Thymus (tissue), 11 donors: Measurements from ENCODE around the gene TRMT11. TPM values are rescaled to one million over a fixed set of nuclear protein-coding genes. Genes with fewer than 3 reads are reported as not detected.
"Not testable (repeated sequence)": the region's sequence is repeated elsewhere in the genome, so short reads cannot be mapped to it uniquely, and the experiment has no call there.

Source experiments
- DNase-seq, 9 donors: peaks; one replicate each; pipeline ENCODE4 v3.0.0-alpha.2; 2013; ENCODE audit warnings: low spot score in 9 of 9, low read depth in 6 of 9, missing footprints in 1 of 9
- H3K27ac ChIP-seq, 2 donors: one replicate each; pipeline ENCODE4 v1.5.1; 2013; ENCODE audit warnings: control low read depth in 1 of 2, low read depth in 1 of 2, low read length in 1 of 2, mild to moderate bottlenecking in 1 of 2, moderate library complexity in 1 of 2
- H3K27me3 ChIP-seq, 2 donors: one replicate each; pipeline ENCODE4 v1.5.1; 2013; ENCODE audit warnings: low read length in 1 of 2; ENCODE audit not compliant: control insufficient read depth in 2 of 2, insufficient read depth in 1 of 2
- H3K36me3 ChIP-seq, 2 donors: one replicate each; pipeline ENCODE4 v1.5.1; 2013; ENCODE audit warnings: low read length in 1 of 2, mild to moderate bottlenecking in 1 of 2, moderate library complexity in 1 of 2; ENCODE audit not compliant: control insufficient read depth in 2 of 2, insufficient read depth in 2 of 2
- H3K4me1 ChIP-seq, 2 donors: one replicate each; pipeline ENCODE4 v1.5.1; 2013; ENCODE audit warnings: low read length in 2 of 2; ENCODE audit not compliant: control insufficient read depth in 2 of 2, insufficient read depth in 2 of 2
- H3K4me3 ChIP-seq, 2 donors: one replicate each; pipeline ENCODE4 v1.5.1; 2013; ENCODE audit warnings: low read length in 2 of 2, control low read depth in 1 of 2, mild to moderate bottlenecking in 1 of 2
- H3K9me3 ChIP-seq, 2 donors: one replicate each; pipeline ENCODE4 v1.5.1; 2013; ENCODE audit warnings: low read length in 1 of 2, mild to moderate bottlenecking in 1 of 2; ENCODE audit not compliant: control insufficient read depth in 2 of 2, insufficient read depth in 1 of 2
- WGBS: extraction: QIAGEN DNeasy Blood & Tissue Kit; methylation state at CpG from one replicate; pipeline ENCODE4 v1.1.7; 2013; 5-methylcytosine and 5-hydroxymethylcytosine counted together
- polyA plus RNA-seq: library from polyadenylated mRNA; stranded (reverse); fragments of 200-250 nt; gene quantifications from one replicate; pipeline ENCODE4 v1.2.3, GENCODE V29; 2013
- total RNA-seq: library from RNA; stranded (reverse); fragments of 120-200 nt; gene quantifications from one replicate; pipeline ENCODE4 v1.2.4, GENCODE V29; 2013
- donor health status: healthy.

TRMT11 gene
- total and polyA plus RNA-seq, 2 donors, result 21.0 to 27.3 TPM

DNA sequence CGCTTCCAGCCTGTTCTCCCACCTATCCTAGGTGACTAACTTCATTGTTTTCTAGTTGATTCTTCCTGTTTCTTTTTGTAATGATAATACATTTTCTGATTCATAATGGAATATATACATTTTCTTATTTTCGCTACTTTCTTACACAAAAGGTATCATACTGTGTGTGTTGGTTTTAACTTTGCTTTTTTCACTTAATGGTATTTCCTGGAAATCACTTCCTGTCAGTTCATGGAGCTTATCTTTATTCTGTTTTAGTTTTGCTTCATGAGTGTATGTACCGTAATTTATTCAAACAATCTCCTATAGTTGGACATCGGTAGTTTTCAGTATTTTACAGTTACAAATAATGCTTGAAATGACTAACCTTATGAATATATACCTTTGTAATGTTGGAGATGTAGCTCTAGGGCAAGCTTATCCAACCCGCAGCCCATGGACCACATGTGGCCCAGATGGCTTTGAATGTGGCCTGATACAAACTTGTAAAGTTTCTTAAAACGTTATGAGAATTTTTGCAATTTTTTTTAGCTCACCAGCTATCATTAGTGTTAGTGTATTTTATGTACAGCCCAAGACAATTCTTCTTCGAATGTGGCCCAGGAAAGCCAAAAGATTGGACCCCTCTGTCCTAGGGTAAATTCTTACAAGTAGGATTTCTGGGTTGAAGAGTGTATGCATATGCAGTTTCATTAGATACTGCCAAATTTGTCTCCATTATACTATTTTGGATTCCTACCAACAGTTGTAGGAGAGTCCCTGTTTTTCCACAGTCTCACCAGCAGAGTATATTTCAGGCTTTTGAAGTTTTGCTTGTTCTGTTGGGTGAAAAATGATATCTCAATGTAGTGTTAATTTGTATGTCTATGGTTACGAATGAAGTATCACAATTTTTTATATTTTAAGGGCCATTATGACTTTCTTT, 16.7 kb downstream of the TRMT11 start:
- H3K27me3 ChIP-seq, result no peaks in the 10 kb centered on the region
- WGBS, result 96% methylated on average over 8 of the region's 8 CpGs
- H3K9me3 ChIP-seq, result no peaks in the 10 kb centered on the region
- no peak overlapping the region for H3K27ac ChIP-seq
- no peak for DNase-seq
- no peak overlapping the region for H3K4me3 ChIP-seq
- H3K4me1 ChIP-seq, result no peaks in the 10 kb centered on the region
- H3K36me3 ChIP-seq, result peaks cover 0 to 7% of the 10 kb centered on the region in 2 donors

DNA sequence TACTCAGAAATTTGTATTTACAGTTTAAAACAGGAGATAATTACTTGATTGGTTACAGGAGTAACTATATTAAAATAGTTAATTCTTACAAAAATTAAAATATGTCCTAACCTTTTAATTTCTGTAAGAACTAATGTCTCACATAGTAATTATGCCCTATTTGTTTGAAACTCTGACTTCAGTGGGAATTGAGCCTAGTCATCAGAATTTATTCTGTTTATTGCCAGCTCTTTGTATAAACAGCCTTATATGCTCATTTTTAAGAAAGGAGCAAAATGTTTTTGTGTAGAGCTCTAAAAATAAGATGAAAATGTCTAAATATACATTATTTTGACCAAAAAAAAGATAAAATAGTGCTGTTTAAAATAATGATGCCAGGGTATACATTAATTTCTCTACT, 21.5 kb downstream of the TRMT11 start:
- Histone ChIP-seq H3K9me3 (no peaks in the 10 kb centered on the region), H3K27ac (no peak overlapping the region), H3K27me3 (no peaks in the 10 kb centered on the region), H3K36me3 (peaks cover 7 to 23% of the 10 kb centered on the region in 2 donors), H3K4me3 (no peak overlapping the region), H3K4me1 (no peaks in the 10 kb centered on the region)
- DNase-seq, result no peak

DNA sequence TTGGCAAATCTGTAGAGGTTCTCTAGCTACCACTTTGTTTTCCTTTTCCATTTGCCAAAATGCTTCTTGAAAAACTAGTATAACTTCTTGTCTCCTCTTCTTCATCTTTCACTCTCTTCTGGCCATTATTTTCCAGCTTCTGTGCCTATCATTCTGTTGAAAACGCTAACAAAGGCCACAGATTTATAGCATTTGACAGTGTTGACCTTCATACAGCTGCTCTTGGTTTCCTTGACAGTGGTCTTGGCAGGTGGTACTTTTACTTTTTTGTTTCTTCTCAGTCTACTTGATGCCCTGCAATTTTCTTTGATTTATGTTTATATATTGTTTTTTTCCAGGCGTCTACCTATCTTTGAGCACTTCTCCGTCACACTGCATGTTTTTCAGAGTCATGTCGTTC, 23.7 kb downstream of the TRMT11 start:
- 87% methylated on average over 4 of the region's 4 CpGs for WGBS
- Histone ChIP-seq H3K4me3 (no peak overlapping the region), H3K9me3 (no peaks in the 10 kb centered on the region), H3K4me1 (no peaks in the 10 kb centered on the region), H3K36me3 (peaks cover 13 to 35% of the 10 kb centered on the region in 2 donors), H3K27me3 (no peaks in the 10 kb centered on the region), H3K27ac (no peak overlapping the region)
- no peak for DNase-seq

DNA sequence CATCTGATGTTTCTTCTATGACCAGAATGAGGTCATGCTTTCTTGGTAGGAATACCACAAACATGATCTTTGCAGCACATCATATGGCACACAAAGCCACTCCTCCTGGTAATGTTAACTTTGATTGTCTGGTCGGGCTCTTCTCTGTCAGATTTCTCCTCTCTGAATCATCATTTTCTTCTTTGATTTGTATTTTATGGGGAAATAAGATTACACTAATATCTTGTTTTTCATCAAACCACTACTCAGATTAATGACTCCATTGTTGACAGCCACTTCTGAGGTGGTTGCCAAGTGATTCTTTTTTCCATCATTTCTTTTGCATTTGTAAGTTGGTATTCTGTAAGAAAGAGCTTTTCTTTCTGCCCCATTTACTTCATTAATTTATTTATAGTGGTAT, 29.5 kb downstream of the TRMT11 start:
- WGBS, result 97% methylated on average over 1 of the region's 1 CpG
- DNase-seq, result no peak

DNA sequence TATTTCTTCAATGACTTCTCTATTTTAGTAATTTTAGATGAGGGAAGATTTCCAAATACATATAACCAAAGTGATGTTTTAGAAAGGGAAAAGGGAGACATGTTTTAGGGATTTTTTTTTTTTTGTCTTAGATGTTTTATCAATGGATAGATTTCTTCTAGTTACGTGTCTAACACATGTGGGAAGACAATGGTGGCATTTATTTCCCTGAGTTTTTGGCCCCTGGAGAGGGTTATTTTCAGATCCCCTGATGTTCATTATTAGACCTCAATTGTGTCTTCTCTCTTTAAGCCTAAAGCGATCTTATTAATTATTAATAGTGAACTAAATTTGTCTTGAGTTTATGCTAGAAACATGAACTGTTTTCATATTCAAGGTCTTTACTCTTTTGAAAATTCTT, 30.3 kb downstream of the TRMT11 start:
- 98% methylated on average over 2 of the region's 2 CpGs for WGBS
- no peaks in the 10 kb centered on the region for H3K9me3 ChIP-seq
- no peak overlapping the region for H3K27ac ChIP-seq
- H3K36me3 ChIP-seq, result peaks cover 15 to 48% of the 10 kb centered on the region in 2 donors
- H3K4me1 ChIP-seq, result no peaks in the 10 kb centered on the region
- DNase-seq, result no peak
- no peak overlapping the region for H3K4me3 ChIP-seq
- H3K27me3 ChIP-seq, result no peaks in the 10 kb centered on the region

More for the DNA sequence above, 29.5 kb downstream of the TRMT11 start:
- H3K4me3 ChIP-seq, result no peak overlapping the region
- H3K36me3 ChIP-seq, result peaks cover 10 to 47% of the 10 kb centered on the region in 2 donors
- no peaks in the 10 kb centered on the region for H3K9me3 ChIP-seq
- no peaks in the 10 kb centered on the region for H3K4me1 ChIP-seq
- H3K27me3 ChIP-seq, result no peaks in the 10 kb centered on the region
- no peak overlapping the region for H3K27ac ChIP-seq

DNA sequence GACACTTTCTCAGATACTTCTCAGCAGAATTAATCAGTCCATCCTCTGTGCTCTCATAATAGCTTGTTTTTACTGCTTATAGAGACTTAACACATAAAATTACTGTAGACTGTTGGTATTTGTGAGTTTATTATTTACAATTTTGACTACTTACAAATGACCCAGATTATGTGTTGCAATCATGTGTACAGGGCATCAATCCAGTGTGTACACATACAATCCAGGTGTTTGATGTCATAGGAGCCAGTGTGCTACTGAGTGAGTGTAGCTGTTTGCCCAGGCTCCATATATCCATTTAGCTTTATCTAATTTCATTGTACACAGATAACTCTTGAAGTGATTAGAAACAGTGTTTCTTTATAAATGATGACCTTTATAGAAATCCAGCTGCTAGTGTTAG, 31.3 kb downstream of the TRMT11 start:
- Histone ChIP-seq H3K4me3 (no peak overlapping the region), H3K27me3 (no peaks in the 10 kb centered on the region), H3K36me3 (peaks cover 11 to 44% of the 10 kb centered on the region in 2 donors), H3K9me3 (no peaks in the 10 kb centered on the region), H3K27ac (no peak overlapping the region), H3K4me1 (no peaks in the 10 kb centered on the region)
- no peak for DNase-seq

DNA sequence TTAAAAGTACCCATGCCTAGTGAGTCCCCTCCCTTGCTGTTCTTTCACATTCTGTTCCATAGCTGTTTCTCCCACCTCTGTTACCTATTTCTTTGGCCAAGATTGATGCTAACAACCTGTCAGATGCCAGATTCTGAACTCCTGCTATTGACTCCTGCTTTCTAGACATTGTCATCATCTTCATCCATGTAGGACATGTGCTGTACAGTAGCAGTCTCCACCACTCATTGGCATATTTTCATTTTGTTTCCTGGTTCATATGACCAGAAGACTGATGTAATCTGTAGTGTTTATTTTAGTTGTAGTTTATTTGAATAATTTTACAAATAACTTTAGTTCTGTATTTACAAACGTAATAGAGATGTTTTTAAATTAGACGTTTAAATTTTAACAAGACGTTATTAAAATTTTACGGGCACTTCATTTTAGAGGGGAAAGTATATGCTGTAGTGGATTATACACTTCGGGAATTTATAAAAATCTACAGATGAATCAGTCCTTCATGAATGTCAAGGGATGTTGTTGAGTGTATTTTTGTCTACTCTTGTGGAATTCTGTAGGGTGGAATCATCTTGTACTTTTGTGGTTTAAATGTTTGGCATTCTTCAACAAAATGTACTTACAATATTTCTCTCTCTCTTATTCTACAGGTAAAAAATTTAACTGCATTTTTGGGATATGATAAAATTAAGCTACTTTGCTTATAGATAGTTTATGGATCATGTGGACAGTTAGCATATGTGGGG, 34.1 kb downstream of the TRMT11 start:
- WGBS, result 96% methylated on average over 5 of the region's 5 CpGs
- peaks cover 8 to 30% of the 10 kb centered on the region in 2 donors for H3K36me3 ChIP-seq

DNA sequence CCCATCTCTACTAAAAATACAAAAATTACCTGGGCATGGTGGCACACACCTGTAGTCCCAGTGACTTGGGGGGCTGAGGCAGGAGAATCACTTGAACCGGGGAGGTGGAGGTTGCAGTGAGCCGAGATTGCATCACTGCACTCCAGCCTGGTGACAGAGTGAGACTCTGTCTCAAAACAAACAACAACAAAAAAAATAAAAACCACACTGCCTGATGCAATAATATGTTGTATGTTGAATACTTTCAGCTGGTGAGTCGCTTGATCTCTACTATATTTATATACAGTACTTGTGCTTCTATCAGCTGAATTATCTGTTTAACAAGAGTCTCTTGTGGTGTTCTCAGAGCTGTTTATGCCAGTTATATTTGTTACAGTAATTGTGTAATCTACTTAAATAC, 37.1 kb downstream of the TRMT11 start:
- DNase-seq, H3K4me1 ChIP-seq, H3K4me3 ChIP-seq, H3K27ac ChIP-seq, H3K27me3 ChIP-seq, H3K9me3 ChIP-seq: not testable (repeated sequence)
- H3K36me3 ChIP-seq, result peaks cover 8 to 25% of the 10 kb centered on the region in 2 donors
- 98% methylated on average over 3 of the region's 3 CpGs for WGBS

More for the DNA sequence above, 34.1 kb downstream of the TRMT11 start:
- DNase-seq, result no peak
- Histone ChIP-seq H3K27ac (no peak overlapping the region), H3K4me1 (no peaks in the 10 kb centered on the region), H3K9me3 (no peaks in the 10 kb centered on the region), H3K27me3 (no peaks in the 10 kb centered on the region), H3K4me3 (no peak overlapping the region)

DNA sequence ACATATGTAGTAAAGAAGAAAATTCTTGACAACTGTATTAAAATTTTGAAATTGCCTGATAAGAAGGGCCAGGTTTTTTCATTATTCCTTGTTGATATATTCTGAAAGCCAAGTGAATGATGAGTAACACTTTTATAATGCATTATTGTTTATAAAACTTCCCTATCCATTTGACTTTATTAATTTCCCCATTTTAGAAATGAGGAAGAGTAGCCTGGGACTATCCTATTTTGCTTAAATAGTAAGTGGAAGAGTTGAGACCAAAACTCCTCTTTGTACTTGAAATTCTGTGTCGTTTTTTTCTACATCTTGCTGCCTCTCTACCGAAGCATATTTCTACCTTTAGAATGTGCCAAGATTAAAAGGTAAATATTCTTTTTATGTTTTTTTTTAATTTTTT, 39.7 kb downstream of the TRMT11 start:
- 98% methylated on average over 2 of the region's 2 CpGs for WGBS
- no peaks in the 10 kb centered on the region for H3K9me3 ChIP-seq
- no peaks in the 10 kb centered on the region for H3K4me1 ChIP-seq
- H3K4me3 ChIP-seq, result no peak overlapping the region
- no peaks in the 10 kb centered on the region for H3K27me3 ChIP-seq
- no peak overlapping the region for H3K27ac ChIP-seq
- no peak for DNase-seq
- peaks cover 6 to 17% of the 10 kb centered on the region in 2 donors for H3K36me3 ChIP-seq
